ENCODE data around the gene IFT88.

The IFT88 gene

GRCh38 chr13:20709782-20710181, 142.8 kb downstream of the IFT88 start:
- ChIA-PET POLR2A (no interaction called here), CTCF (interaction anchor here (1.9 to 3.4 kb wide), 2 partner anchors 12 to 119 kb away, joined by 8 to 15 read pairs; no protein-coding TSS in a partner anchor)
- TF ChIP-seq CTCF (IDR thresholded peaks at IDR 0.05; ENCODE audit: control extremely low read depth, extremely low read depth, low read depth, missing control alignments): no peak
- DNase-seq (ENCODE audit: extremely low spot score): no peak

- no peak for DNase-seq (ENCODE audit: extremely low spot score)
- no peak for TF ChIP-seq CTCF (IDR thresholded peaks at IDR 0.05; ENCODE audit: control extremely low read depth, extremely low read depth, low read depth, missing control alignments)
- ChIA-PET POLR2A (no interaction called here), CTCF (interaction anchor here (0.8 to 5.4 kb wide), 14 partner anchors 9 to 768 kb away, joined by 3 to 34 read pairs (median 4); partner anchors contain the start of gene IL17D)
These were observed 144.5 kb downstream of the IFT88 start for GRCh38 chr13:20711301-20712044.

GRCh38 chr13:20713014-20713376, 146.0 kb downstream of the IFT88 start:
- no peak for DNase-seq (ENCODE audit: extremely low spot score)
- POLR2A ChIA-PET: no interaction called here
- CTCF ChIA-PET: interaction anchor here (0.7 to 5.4 kb wide), 7 partner anchors 10 to 221 kb away, joined by 3 to 34 read pairs (median 4); partner anchors contain the start of gene IL17D
- no peak for TF ChIP-seq CTCF (IDR thresholded peaks at IDR 0.05; ENCODE audit: control extremely low read depth, extremely low read depth, low read depth, missing control alignments)

- TF ChIP-seq CTCF (IDR thresholded peaks at IDR 0.05; ENCODE audit: control extremely low read depth, extremely low read depth, low read depth, missing control alignments): no peak
- no peak for DNase-seq (ENCODE audit: extremely low spot score)
- CTCF ChIA-PET: interaction anchor here (0.7 to 5.4 kb wide), 10 partner anchors 9 to 221 kb away, joined by 3 to 34 read pairs (median 4); partner anchors contain the start of gene IL17D
- POLR2A ChIA-PET: no interaction called here
These were observed 146.8 kb downstream of the IFT88 start for GRCh38 chr13:20713751-20714150.

- CTCF ChIA-PET: interaction anchor here (0.7 to 5.4 kb wide), 11 partner anchors 9 to 221 kb away, joined by 3 to 34 read pairs (median 4); partner anchors contain the start of gene IL17D
- POLR2A ChIA-PET: no interaction called here
- DNase-seq (ENCODE audit: extremely low spot score): no peak
- TF ChIP-seq CTCF (IDR thresholded peaks at IDR 0.05; ENCODE audit: control extremely low read depth, extremely low read depth, low read depth, missing control alignments): no peak
These were observed 147.2 kb downstream of the IFT88 start for GRCh38 chr13:20714161-20714560.

- DNase-seq (ENCODE audit: extremely low spot score): no peak
- ChIA-PET CTCF (interaction anchor here (0.7 to 5.4 kb wide), 12 partner anchors 10 to 221 kb away, joined by 3 to 34 read pairs (median 4); partner anchors contain the start of gene IL17D), POLR2A (no interaction called here)
- no peak for TF ChIP-seq CTCF (IDR thresholded peaks at IDR 0.05; ENCODE audit: control extremely low read depth, extremely low read depth, low read depth, missing control alignments)
These were observed 147.8 kb downstream of the IFT88 start for GRCh38 chr13:20714563-20715329.
